ENCODE data around the gene GTF2F1. TPM values are rescaled to one million over a fixed set of nuclear protein-coding genes. Genes with fewer than 3 reads are reported as not detected.
A peak's percentile ranks its signal among the peaks of the same experiment; 100 is the strongest.

GTF2F1 gene
- total RNA-seq, 1 donor = 33.6 TPM

DNA sequence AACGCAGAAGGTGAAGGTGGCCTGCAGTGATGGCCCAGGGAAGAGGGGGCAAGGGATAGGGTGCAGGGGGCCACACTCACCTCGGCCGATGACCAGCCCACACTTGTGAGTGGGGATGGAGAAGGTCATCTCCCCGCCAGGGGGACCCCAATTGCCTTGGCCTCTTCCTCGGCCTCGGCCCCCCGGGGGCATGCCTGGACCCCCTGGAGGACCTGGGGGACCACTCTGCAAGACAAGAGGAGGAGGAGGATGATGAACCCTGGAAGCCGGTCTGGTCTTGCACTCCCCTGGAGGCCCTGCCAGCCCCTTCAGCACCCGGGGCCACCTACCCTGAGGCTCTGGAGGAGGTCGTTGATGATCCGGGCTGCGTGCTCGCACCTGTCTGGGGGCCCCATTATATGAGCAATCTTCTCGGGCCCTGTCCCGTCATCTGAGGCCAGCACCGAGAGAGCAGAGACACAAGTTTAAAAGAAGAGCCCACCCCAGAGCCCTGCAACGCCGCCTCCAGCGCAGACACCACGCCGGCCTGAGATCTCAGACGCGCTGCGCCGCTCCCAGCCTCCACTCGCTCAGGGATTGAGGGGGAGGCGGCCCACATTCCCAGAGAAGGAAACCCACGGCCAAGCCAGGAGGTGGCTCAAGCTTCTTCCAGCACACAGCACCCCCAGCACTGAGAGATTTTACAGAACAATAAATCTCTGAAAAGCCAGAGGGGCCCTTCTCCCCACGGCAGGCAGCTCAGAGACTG is 23.9 kb upstream of the GTF2F1 start:
- DNase-seq (ENCODE audit: low read depth) = no peak
- TF ChIP-seq, protein P1, sequence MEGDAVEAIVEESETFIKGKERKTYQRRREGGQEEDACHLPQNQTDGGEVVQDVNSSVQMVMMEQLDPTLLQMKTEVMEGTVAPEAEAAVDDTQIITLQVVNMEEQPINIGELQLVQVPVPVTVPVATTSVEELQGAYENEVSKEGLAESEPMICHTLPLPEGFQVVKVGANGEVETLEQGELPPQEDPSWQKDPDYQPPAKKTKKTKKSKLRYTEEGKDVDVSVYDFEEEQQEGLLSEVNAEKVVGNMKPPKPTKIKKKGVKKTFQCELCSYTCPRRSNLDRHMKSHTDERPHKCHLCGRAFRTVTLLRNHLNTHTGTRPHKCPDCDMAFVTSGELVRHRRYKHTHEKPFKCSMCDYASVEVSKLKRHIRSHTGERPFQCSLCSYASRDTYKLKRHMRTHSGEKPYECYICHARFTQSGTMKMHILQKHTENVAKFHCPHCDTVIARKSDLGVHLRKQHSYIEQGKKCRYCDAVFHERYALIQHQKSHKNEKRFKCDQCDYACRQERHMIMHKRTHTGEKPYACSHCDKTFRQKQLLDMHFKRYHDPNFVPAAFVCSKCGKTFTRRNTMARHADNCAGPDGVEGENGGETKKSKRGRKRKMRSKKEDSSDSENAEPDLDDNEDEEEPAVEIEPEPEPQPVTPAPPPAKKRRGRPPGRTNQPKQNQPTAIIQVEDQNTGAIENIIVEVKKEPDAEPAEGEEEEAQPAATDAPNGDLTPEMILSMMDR (IDR thresholded peaks at IDR 0.05; ENCODE audit: insufficient read depth, low read length) = no peak
- H3K4me3 ChIP-seq (ENCODE audit: low read depth, low read length) = no peak overlapping the region

DNA sequence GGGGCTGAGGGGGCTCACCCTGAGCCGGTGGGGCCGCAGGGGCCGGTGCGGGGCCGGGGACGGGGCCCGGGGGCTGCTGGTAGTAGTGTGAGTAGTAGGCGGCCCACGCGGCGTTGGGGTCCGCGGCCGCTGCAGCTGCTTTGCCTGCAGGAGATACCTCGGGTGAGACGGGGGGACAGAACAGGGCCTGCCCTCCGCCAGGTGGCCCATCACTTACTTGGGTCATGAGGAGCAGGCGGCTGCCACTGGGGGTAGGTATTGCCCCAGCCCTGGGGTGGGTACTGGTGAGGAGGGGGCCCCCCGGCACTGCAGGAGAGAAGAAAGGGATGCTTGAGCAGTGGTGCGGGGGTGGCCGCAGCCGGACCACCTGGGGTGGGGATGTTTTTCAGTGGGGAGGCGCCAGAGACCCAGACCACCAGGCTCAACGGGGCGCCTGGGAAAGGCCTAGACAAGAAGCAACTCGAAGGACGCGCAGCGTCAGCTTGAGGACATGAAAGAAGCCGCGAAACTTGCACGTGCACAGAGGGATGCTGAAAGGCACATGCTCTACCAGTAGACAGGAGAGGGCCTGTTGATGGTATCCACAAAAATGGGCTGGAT is 22.7 kb upstream of the GTF2F1 start:
- TF ChIP-seq, protein P1 (IDR thresholded peaks at IDR 0.05; ENCODE audit: insufficient read depth, low read length) = no peak
- H3K4me3 ChIP-seq (ENCODE audit: low read depth, low read length) = no peak overlapping the region
- no peak for DNase-seq (ENCODE audit: low read depth)

DNA sequence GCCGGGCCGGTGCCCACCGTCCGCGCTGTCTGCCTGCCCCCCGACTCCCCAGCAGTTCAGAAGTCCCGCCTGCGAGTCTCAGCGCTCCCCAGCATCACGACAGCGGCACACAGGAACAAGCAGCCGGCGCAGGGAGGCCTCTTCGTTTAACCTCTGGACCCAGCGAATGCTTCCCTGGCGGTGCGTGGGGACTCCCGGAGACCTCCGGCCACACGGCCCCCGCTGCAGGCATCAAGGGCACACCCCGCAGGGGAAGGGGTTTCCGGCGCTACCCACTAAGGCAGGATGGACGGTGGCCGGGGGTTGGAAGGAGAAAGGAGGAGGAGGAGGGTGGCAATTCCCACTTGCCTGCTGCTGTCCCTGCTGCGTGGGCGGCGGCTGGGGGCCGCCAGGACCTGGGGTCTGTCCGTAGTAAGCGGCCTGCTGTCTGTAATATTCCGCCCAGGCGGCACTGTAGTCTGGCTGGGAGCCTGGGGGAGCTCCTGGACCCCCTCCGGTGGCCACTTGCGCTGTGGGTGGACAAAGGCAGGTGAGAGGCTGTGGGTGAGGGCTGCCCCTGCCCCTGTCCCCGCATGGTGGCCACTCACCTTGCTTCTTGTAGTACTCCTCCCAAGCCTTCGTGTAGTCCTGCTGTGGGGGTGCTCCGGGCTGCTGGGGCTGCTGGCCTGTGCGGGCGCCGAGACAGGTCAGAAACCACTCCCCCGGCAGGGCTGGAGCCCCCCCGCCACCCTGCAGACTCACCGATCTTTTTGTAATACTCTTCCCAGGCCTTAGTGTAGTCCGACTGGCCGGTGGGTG is 22.0 kb upstream of the GTF2F1 start:
- TF ChIP-seq, protein P1 (IDR thresholded peaks at IDR 0.05; ENCODE audit: insufficient read depth, low read length) = no peak
- no peak overlapping the region for H3K4me3 ChIP-seq (ENCODE audit: low read depth, low read length)
- DNase-seq (ENCODE audit: low read depth) = no peak

DNA sequence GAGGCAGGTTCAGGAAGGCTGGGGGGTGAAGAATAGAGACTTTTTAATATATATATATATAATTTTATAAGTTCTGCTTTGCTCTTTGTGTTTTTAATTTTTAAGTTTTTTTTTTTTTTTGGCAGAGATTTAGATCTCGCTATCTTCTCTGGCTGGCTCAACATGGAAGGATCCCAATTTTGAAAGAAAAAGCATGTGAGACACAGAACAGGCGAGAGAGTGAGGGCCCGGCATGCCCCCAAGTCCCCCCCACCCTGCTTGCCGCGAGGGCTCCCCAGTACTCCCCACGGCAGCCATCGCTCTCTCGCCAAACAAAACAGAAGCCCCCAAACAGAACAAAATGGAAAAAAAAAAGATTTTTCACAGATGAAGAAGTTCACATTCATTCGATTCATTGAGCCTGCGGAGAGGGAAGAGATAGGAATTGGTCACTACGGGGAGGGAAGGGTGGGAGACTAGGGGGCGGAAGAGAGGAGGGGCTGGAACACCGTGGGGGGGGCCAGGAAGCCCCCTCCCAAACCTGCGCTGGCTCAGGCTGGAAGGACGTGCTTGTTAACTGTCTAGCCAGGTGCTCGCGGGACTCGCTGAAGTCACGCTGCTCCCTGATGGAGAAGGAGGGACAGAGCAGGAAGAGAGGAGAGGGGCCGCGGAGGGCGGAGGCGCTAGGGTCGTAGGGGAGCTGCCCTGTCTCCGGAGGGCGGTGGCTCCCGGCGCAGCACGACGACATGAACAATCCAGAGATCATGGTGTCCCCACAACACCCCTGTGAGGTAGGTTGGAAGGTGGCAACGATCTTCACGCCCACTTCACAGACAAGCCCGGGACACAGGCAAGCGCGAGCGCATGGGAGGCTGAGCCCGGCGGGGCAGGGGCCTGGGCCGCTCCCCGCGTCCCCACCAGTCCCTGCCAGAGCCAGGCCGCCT is 21.0 kb upstream of the GTF2F1 start:
- TF ChIP-seq, protein P1 (IDR thresholded peaks at IDR 0.05; ENCODE audit: insufficient read depth, low read length) = no peak
- no peak overlapping the region for H3K4me3 ChIP-seq (ENCODE audit: low read depth, low read length)
- peak; percentile 40 for DNase-seq (ENCODE audit: low read depth)

DNA sequence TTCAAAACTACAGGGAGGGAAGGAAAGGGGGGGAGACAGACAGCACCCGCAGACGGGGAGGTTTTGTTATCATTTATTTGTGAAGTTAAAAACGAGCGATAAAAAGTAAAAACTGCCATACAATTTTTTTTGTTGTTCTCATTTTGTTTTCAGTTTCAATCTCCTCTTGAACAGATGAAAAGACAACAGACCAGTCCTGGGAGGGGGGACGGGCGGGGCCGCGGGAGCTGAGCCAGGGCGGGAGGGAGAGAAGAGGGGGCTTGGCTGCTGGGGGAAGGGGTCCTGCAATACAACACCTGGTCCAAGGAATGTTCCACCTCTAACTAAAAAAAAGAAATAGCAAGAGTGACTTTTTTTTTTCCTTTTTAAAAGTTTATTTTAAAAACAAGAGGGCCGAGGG is 20.3 kb upstream of the GTF2F1 start:
- TF ChIP-seq, protein P1 (IDR thresholded peaks at IDR 0.05; ENCODE audit: insufficient read depth, low read length) = no peak
- DNase-seq (ENCODE audit: low read depth) = no peak

DNA sequence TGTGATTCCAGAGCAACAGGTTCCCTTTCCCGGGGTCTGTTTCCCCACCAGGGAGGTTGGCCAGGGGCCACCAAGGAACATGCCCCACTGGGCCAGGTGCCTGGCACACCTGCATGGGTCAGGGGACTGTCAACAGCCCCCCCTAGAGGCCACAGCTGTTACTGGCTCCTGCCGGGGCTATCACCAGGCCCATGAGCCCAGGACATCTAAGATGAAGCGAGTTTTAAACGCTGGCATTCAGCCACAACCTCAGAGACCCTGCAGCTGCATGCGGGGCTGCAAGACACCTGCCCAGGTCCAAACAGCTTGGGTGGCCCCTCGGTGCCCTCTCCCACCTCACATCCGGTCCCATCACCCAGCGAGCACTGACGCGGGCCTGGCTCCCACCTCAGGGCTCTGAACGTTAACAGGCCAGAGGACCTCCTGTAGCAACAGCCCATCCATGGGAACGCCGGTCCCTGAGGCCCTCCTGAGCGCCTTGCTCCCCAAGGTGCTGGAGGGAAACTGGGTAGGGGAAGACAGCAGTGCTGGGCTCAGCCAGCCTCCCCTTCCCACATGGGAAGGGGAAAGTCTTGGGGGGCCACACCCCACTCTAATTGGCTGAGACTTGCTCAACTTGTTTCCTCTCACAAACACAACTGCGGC is 19.6 kb upstream of the GTF2F1 start:
- no peak overlapping the region for H3K4me3 ChIP-seq (ENCODE audit: low read depth, low read length)
- DNase-seq (ENCODE audit: low read depth) = no peak
- TF ChIP-seq, protein P1 (IDR thresholded peaks at IDR 0.05; ENCODE audit: insufficient read depth, low read length) = peak; percentile 53

More for the DNA sequence above, 20.3 kb upstream of the GTF2F1 start:
- no peak overlapping the region for H3K4me3 ChIP-seq (ENCODE audit: low read depth, low read length)
